ENCODE data around the gene ENPP7.

ENPP7 gene

GRCh38 chr17:79774561-79774975 is 43.8 kb downstream of the ENPP7 start:
- Histone ChIP-seq H3K4me2 (no peak overlapping the region), H4K20me1 (peaks cover 0 to 12% (median 8%) of the 10 kb centered on the region in 11 experiments; a peak in 17 of 22 replicates), H3K27ac (no peak overlapping the region), H3K27me3 (peaks cover 0 to 25% (median 18%) of the 10 kb centered on the region in 11 experiments; a peak in 20 of 22 replicates), H3K9me3 (replicated peaks in 1 of 11) (no peaks in the 10 kb centered on the region), H3K9ac (no peak overlapping the region), H3K36me3 (peaks cover 0 to 3% (median under 1%) of the 10 kb centered on the region in 11 experiments; a peak in 6 of 22 replicates), H3K4me1 (peaks cover 19 to 28% (median 21%) of the 10 kb centered on the region in 10 experiments), H3K4me3 (no peak overlapping the region)
- no peak for TF ChIP-seq Cebpa-rat (IDR thresholded peaks at IDR 0.05)

DNA sequence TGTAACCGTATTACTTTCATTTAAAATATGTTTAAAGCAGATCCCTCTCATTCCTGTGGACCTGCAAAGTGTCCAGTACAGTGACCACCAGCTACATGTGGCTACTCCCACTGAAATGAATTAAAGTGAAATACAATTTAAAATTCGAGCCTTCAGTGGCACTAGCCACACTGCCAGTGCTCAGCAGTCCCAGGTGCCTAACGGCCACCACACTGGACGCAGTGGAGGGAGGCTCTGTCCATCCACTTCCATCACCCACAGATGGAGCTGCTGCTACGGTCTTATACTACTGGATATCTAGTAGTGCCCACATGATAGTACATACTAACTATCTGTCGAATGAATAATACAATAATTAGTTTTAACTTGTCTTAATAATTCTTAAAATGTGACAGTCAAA is 44.9 kb downstream of the ENPP7 start:
- Histone ChIP-seq H3K4me3 (no peak overlapping the region), H3K9me3 (replicated peaks in 1 of 11) (no peaks in the 10 kb centered on the region), H3K27ac (no peak overlapping the region), H3K4me1 (peaks cover 21 to 34% (median 32%) of the 10 kb centered on the region in 10 experiments), H3K9ac (no peak overlapping the region), H3K4me2 (no peak overlapping the region), H3K36me3 (peaks cover 0 to 13% (median 9%) of the 10 kb centered on the region in 11 experiments; a peak in 9 of 22 replicates), H4K20me1 (peaks cover 0 to 23% (median 19%) of the 10 kb centered on the region in 11 experiments; a peak in 17 of 22 replicates), H3K27me3 (peaks cover 0 to 25% (median 18%) of the 10 kb centered on the region in 11 experiments; a peak in 20 of 22 replicates)
- no peak for TF ChIP-seq Cebpa-rat (IDR thresholded peaks at IDR 0.05)

DNA sequence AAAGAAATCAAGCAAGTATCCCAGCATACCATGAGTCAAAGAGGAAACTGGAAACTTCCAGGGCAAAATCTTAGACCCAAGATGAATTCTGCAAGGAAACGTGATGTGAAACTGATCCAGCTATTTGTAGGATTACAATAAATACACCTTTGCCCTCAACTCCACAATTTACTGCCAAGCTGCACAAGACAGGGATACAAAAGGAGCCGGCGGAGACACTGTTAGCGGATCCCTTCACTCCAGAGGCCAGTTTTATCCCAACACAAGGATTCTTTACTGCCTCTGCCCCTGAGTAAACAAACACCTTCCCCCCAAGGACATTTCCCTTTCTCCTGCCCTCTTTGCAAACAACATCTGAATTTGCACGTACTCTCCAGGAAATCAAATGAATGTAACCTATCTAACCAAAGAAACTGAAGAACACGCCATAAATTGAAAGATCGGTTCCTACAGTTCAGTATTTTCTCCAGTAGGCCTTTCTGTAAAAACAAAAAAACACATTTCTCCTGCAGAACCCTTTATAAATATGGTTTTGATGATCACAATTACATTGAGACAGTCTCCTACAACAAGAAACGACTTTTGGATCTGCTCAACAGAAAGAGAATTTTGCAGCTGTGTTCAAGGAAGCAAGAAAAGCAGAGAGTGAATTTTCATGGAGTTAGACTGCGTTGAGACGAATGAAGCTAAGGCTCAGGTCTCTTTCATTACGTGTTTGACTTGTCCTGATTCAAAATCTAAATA is 45.8 kb downstream of the ENPP7 start:
- no peaks in the 10 kb centered on the region for H3K9me3 ChIP-seq (replicated peaks in 1 of 11)
- peaks cover 0 to 21% (median 9%) of the 10 kb centered on the region in 11 experiments; a peak in 10 of 22 replicates for H3K36me3 ChIP-seq
- peaks cover 0 to 32% (median 28%) of the 10 kb centered on the region in 11 experiments; a peak in 18 of 22 replicates for H4K20me1 ChIP-seq
- peaks cover 30 to 43% (median 41%) of the 10 kb centered on the region in 10 experiments for H3K4me1 ChIP-seq
- no peak for TF ChIP-seq Cebpa-rat (IDR thresholded peaks at IDR 0.05)
- peaks cover 0 to 25% (median 18%) of the 10 kb centered on the region in 11 experiments; a peak in 20 of 22 replicates for H3K27me3 ChIP-seq
- peak overlapping the region in 8 of 11 experiments; percentile 77 to 89 (median 85); a peak in 11 of 22 replicates for H3K9ac ChIP-seq
- H3K4me3 ChIP-seq: peak overlapping the region; percentile 58 to 82 (median 66); a peak in 12 of 20 replicates
- H3K4me2 ChIP-seq: peak overlapping the region; percentile 81 to 94 (median 85)
- peak overlapping the region in 4 of 11 experiments; percentile 76 to 84 (median 83); a peak in 6 of 22 replicates for H3K27ac ChIP-seq

- peak overlapping the region; percentile 81 to 94 (median 85) for H3K4me2 ChIP-seq
- peak overlapping the region; percentile 58 to 88 (median 84); a peak in 21 of 22 replicates for H3K27ac ChIP-seq
- H4K20me1 ChIP-seq: peaks cover 0 to 40% (median 36%) of the 10 kb centered on the region in 11 experiments; a peak in 18 of 22 replicates
- H3K9me3 ChIP-seq (replicated peaks in 1 of 11): no peaks in the 10 kb centered on the region
- H3K4me3 ChIP-seq: peak overlapping the region; percentile 58 to 82 (median 66)
- no peak for TF ChIP-seq Cebpa-rat (IDR thresholded peaks at IDR 0.05)
- peaks cover 0 to 29% (median 16%) of the 10 kb centered on the region in 11 experiments; a peak in 15 of 22 replicates for H3K36me3 ChIP-seq
- H3K4me1 ChIP-seq: peaks cover 37 to 50% (median 48%) of the 10 kb centered on the region in 10 experiments
- H3K9ac ChIP-seq: peak overlapping the region; percentile 77 to 89 (median 84)
- peaks cover 0 to 25% (median 18%) of the 10 kb centered on the region in 11 experiments; a peak in 20 of 22 replicates for H3K27me3 ChIP-seq
Measured at GRCh38 chr17:79777120-79777893, 46.6 kb downstream of the ENPP7 start.

DNA sequence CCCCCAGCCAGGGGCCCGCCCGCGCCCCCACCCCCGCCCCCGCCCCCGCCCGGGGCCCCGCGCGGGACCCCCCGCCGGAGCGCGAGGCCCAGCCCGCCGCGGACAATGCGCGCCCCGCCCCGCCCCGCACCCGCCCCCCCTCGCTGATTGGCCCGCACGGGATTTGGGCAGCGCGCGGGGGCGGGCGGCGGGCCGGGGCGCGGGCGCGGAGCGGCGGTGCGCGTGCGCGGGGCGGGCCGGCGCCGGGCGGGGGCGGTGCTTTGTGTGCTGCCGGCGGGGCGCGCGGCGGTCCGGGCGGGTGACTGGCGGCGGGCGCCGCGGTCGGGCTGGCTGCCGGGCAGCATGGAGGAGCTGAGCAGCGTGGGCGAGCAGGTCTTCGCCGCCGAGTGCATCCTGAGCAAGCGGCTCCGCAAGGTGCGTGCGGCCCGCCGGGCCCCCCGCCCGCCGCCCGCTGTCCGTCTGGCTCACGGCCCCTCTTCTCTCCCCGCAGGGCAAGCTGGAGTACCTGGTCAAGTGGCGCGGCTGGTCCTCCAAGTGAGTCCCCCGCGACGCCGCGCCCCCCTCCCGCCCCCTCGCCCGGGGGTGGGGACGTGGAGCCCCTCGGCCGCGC is 47.3 kb downstream of the ENPP7 start, which contains the start of gene CBX2:
TSS of gene CBX2 (plus strand) at position 255 of the 610 bp plus-strand sequence. CDS start at position 343, 88 bp downstream.
- Histone ChIP-seq H3K9me3 (replicated peaks in 1 of 11) (no peaks in the 10 kb centered on the region), H3K9ac (peak within 1 kb of the TSS; percentile 81 to 89 (median 84)), H3K27me3 (peaks cover 0 to 25% (median 18%) of the 10 kb centered on the region in 11 experiments; a peak in 20 of 22 replicates), H3K36me3 (peaks cover 0 to 36% (median 23%) of the 10 kb centered on the region in 11 experiments; a peak in 15 of 22 replicates), H3K27ac (peak within 1 kb of the TSS; percentile 58 to 88 (median 84); a peak in 21 of 22 replicates), H3K4me3 (peak within 1 kb of the TSS; percentile 67 to 91 (median 82)), H3K4me1 (peaks cover 38 to 52% (median 50%) of the 10 kb centered on the region in 10 experiments), H4K20me1 (peaks cover 0 to 46% (median 42%) of the 10 kb centered on the region in 11 experiments; a peak in 18 of 22 replicates), H3K4me2 (peak within 1 kb of the TSS; percentile 90 to 99 (median 97))
- no peak for TF ChIP-seq Cebpa-rat (IDR thresholded peaks at IDR 0.05)

- peaks cover 38 to 52% (median 50%) of the 10 kb centered on the region in 10 experiments for H3K4me1 ChIP-seq
Measured at GRCh38 chr17:79778504-79779083, 47.9 kb downstream of the ENPP7 start.

GRCh38 chr17:79779084-79779529 is 48.4 kb downstream of the ENPP7 start:
- H3K9me3 ChIP-seq (replicated peaks in 1 of 11): no peaks in the 10 kb centered on the region
- H3K4me3 ChIP-seq: peak overlapping the region; percentile 67 to 91 (median 82)
- H3K36me3 ChIP-seq: peaks cover 5 to 47% (median 33%) of the 10 kb centered on the region in 11 experiments; a peak in 21 of 22 replicates
- H3K4me1 ChIP-seq: peaks cover 38 to 52% (median 50%) of the 10 kb centered on the region in 10 experiments
- peak overlapping the region in 8 of 11 experiments; percentile 70 to 82 (median 78); a peak in 12 of 22 replicates for H3K27ac ChIP-seq
- H3K27me3 ChIP-seq: peaks cover 0 to 25% (median 18%) of the 10 kb centered on the region in 11 experiments; a peak in 20 of 22 replicates
- peak overlapping the region; percentile 71 to 86 (median 82) for H3K9ac ChIP-seq
- H3K4me2 ChIP-seq: peak overlapping the region; percentile 90 to 99 (median 97)
- no peak for TF ChIP-seq Cebpa-rat (IDR thresholded peaks at IDR 0.05)
- peaks cover 0 to 58% (median 52%) of the 10 kb centered on the region in 11 experiments; a peak in 18 of 22 replicates for H4K20me1 ChIP-seq

More at GRCh38 chr17:79778504-79779083, 47.9 kb downstream of the ENPP7 start:
- Histone ChIP-seq H4K20me1 (peaks cover 0 to 52% (median 47%) of the 10 kb centered on the region in 11 experiments; a peak in 18 of 22 replicates), H3K4me2 (peak overlapping the region; percentile 90 to 99 (median 97)), H3K4me3 (peak overlapping the region; percentile 67 to 91 (median 82)), H3K9me3 (replicated peaks in 1 of 11) (no peaks in the 10 kb centered on the region), H3K36me3 (peaks cover 0 to 42% (median 28%) of the 10 kb centered on the region in 11 experiments; a peak in 18 of 22 replicates), H3K27me3 (peaks cover 0 to 25% (median 18%) of the 10 kb centered on the region in 11 experiments; a peak in 20 of 22 replicates), H3K27ac (peak overlapping the region in 10 of 11 experiments; percentile 41 to 82 (median 74); a peak in 19 of 22 replicates), H3K9ac (peak overlapping the region; percentile 71 to 86 (median 82))
- TF ChIP-seq Cebpa-rat (IDR thresholded peaks at IDR 0.05): no peak
